Lung (tissue), 12 donors: ENCODE measurements around the gene NTRK2. TPM values are rescaled to one million over a fixed set of nuclear protein-coding genes. Genes with fewer than 3 reads are reported as not detected.

ENCODE experiments used
- ATAC-seq: fragments of 200-7000 bp; cut with Tn5 transposase; one replicate; pipeline ENCODE4 v1.9.1; 2020; ENCODE audit warnings: moderate number of reproducible peaks; ENCODE audit not compliant: insufficient read depth, low FRiP score
- DNase-seq, 3 donors: peaks; one replicate each; pipeline ENCODE4 v3.0.0-alpha.2; 2013 to 2017
- H3K27ac ChIP-seq, 2 donors: one replicate each; pipeline ENCODE4 v1.5.1; 2013; ENCODE audit warnings: mild to moderate bottlenecking in 2 of 2, moderate library complexity in 2 of 2, control low read depth in 1 of 2, inconsistent platforms in 1 of 2, low read depth in 1 of 2, low read length in 1 of 2
- H3K27me3 ChIP-seq, 3 donors: one replicate each; pipeline ENCODE4 v1.5.1; 2013; ENCODE audit warnings: low read length in 2 of 3; ENCODE audit not compliant: control insufficient read depth in 3 of 3, insufficient read depth in 3 of 3
- H3K36me3 ChIP-seq, 4 donors: one replicate each; pipeline ENCODE4 v1.5.1; 2013; ENCODE audit warnings: low read length in 4 of 4, mild to moderate bottlenecking in 1 of 4, moderate library complexity in 1 of 4; ENCODE audit not compliant: control insufficient read depth in 4 of 4, insufficient read depth in 4 of 4
- H3K4me1 ChIP-seq, 5 donors: one replicate each; pipeline ENCODE4 v1.5.1; 2013; ENCODE audit warnings: low read length in 5 of 5, mild to moderate bottlenecking in 2 of 5, moderate library complexity in 1 of 5; ENCODE audit not compliant: control insufficient read depth in 5 of 5, insufficient read depth in 5 of 5
- H3K4me3 ChIP-seq: one replicate; pipeline ENCODE4 v1.5.1; 2013; ENCODE audit warnings: mild to moderate bottlenecking, control low read depth, moderate library complexity
- H3K9ac ChIP-seq, 2 donors: one replicate each; pipeline ENCODE4 v1.5.1; 2013; ENCODE audit warnings: low read length in 2 of 2, control low read depth in 1 of 2; ENCODE audit not compliant: insufficient read depth in 1 of 2
- H3K9me3 ChIP-seq, 4 donors: one replicate each; pipeline ENCODE4 v1.5.1; 2013; ENCODE audit warnings: low read length in 3 of 4, mild to moderate bottlenecking in 1 of 4, moderate library complexity in 1 of 4; ENCODE audit not compliant: control insufficient read depth in 4 of 4, insufficient read depth in 3 of 4
- CTCF ChIP-seq: IDR thresholded peaks from 2 replicates; pipeline ENCODE4 v1.5.1; 2012; ENCODE audit warnings: mild to moderate bottlenecking; ENCODE audit errors: control extremely low read depth, extremely low read depth
- WGBS, 2 donors: extraction: QIAGEN DNeasy Blood & Tissue Kit; methylation state at CpG; one replicate each; pipeline ENCODE4 v1.1.7; 2013; 5-methylcytosine and 5-hydroxymethylcytosine counted together
- polyA plus RNA-seq, 2 donors: library from polyadenylated mRNA; stranded (reverse); fragments of 200-250 nt; gene quantifications; one replicate each; pipeline ENCODE4 v1.2.1, GENCODE V29; 2013
- total RNA-seq, 2 donors: library from RNA; depleted of rRNA in 1 of 2; stranded (reverse); fragments of >200 nt in 1 of 2; gene quantifications; one replicate each; pipeline ENCODE4 v1.2.1, GENCODE V29; 2014 to 2021
- donor health status: control.
- donor health status: control.
- donor health status: Bipolar disorder and iron deficiency.
- donor health status: healthy.
- donor health status: DM: yes; HTN: yes; CAD: no.

NTRK2 gene
- total and polyA plus RNA-seq, 4 donors = 0.33 to 14.4 (median 3.3) TPM

DNA sequence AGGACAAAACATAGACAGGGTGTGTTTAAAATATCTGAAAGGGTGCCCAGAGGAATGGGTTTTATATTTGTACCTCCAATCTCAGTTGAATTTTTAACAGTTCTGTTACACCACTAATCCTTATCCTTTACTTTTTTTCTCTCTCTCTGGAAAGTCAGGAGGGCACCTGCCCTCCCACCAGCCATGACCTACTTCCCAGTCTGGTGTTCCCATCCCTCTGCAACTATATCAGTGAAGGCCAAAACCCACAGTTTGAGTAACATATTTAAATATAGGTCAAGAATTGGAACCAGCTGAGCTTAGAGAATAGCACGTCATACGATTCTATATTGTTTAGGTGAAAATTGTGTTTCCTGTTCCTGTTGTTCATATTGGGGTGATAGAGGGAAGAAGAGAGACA, 229.8 kb downstream of the NTRK2 start:
- Histone ChIP-seq H3K36me3 (no peaks in the 10 kb centered on the region), H3K4me3 (no peak overlapping the region), H3K4me1 (peaks cover 0 to 3% (median 0%) of the 10 kb centered on the region in 5 donors), H3K27me3 (peaks cover 0 to 50% (median 26%) of the 10 kb centered on the region in 3 donors), H3K27ac (no peak overlapping the region), H3K9me3 (no peaks in the 10 kb centered on the region), H3K9ac (no peak overlapping the region)
- TF ChIP-seq CTCF = no peak
- ATAC-seq (no peak), DNase-seq (no peak)
- 78 to 81% methylated on average over 2 of the region's 2 CpGs for WGBS, 2 donors

- peaks cover 0 to 3% (median 0%) of the 10 kb centered on the region in 5 donors for H3K4me1 ChIP-seq
- H3K27me3 ChIP-seq = peaks cover 0 to 48% (median 36%) of the 10 kb centered on the region in 3 donors
- 75 to 76% methylated on average over 2 of the region's 2 CpGs for WGBS, 2 donors
- no peak overlapping the region for H3K27ac ChIP-seq
- no peak overlapping the region for H3K9ac ChIP-seq
- no peak for DNase-seq
- no peak for TF ChIP-seq CTCF
- no peaks in the 10 kb centered on the region for H3K9me3 ChIP-seq
- ATAC-seq = no peak
- H3K4me3 ChIP-seq = no peak overlapping the region
- no peaks in the 10 kb centered on the region for H3K36me3 ChIP-seq
Measured at GRCh38 chr9:84900421-84900820, 230.9 kb downstream of the NTRK2 start.

DNA sequence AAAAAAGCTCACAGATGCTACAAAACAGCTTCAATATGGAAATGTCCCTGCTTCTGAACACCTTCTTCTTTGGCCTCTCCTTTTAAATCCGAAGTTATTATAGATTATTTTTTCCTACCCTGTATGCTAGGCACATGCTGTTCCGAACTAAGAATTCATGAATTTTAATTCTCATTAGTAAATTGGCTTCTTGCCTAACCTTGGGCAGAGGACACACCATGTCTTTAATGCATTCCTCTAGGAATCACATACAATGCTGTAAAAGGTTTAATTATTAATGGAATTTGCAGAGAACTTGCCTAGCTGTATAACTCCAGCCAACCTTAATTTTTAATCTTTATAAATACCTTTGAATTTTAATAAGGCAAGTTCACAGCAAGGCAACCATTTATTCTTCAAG, 234.4 kb downstream of the NTRK2 start:
- no peak overlapping the region for H3K4me3 ChIP-seq
- H3K36me3 ChIP-seq = no peaks in the 10 kb centered on the region
- TF ChIP-seq CTCF = no peak
- DNase-seq (no peak), ATAC-seq (no peak)
- no peak overlapping the region for H3K27ac ChIP-seq
- peaks cover 0 to 3% (median 0%) of the 10 kb centered on the region in 5 donors for H3K4me1 ChIP-seq
- 89 to 90% methylated on average over 2 of the region's 2 CpGs for WGBS, 2 donors
- H3K9ac ChIP-seq = no peak overlapping the region
- H3K27me3 ChIP-seq = peaks cover 0 to 51% (median 46%) of the 10 kb centered on the region in 3 donors
- H3K9me3 ChIP-seq = no peaks in the 10 kb centered on the region

DNA sequence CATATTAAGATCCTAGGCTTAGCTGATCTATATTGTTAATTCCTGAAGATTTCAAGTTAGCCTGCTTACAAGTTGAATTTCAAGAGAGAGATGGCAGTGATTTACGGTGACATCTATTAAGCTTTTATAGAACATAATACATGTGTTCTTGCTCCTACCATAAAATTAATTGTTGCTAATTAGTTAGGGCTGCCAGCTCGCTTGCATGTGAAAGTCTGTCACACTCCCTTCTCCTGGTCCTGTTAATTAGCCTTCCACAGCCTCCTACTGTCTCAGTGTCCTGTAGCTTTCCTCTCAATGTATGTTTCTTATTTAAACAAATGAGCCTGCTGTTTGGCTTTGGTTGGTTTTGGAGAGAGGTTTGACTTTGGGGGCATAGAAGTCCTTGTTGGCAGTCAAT, 247.2 kb downstream of the NTRK2 start:
- Histone ChIP-seq H3K27me3 (peaks cover 0 to 64% (median 31%) of the 10 kb centered on the region in 3 donors), H3K27ac (no peak overlapping the region), H3K9me3 (peaks cover 0 to 4% (median 0%) of the 10 kb centered on the region in 4 donors), H3K4me1 (peaks cover 0 to 8% (median 0%) of the 10 kb centered on the region in 5 donors), H3K36me3 (no peaks in the 10 kb centered on the region), H3K9ac (no peak overlapping the region), H3K4me3 (no peak overlapping the region)
- WGBS, 2 donors = 81 to 90% methylated on average over 2 of the region's 2 CpGs
- TF ChIP-seq CTCF = no peak
- DNase-seq (no peak), ATAC-seq (no peak)
